ENCODE results near the gene TSSK3. TPM values are rescaled to one million over a fixed set of nuclear protein-coding genes. Genes with fewer than 3 reads are reported as not detected.

TSSK3 gene
- total RNA-seq, 2 donors from 2014 or later: 0.63 to 0.70 TPM

DNA sequence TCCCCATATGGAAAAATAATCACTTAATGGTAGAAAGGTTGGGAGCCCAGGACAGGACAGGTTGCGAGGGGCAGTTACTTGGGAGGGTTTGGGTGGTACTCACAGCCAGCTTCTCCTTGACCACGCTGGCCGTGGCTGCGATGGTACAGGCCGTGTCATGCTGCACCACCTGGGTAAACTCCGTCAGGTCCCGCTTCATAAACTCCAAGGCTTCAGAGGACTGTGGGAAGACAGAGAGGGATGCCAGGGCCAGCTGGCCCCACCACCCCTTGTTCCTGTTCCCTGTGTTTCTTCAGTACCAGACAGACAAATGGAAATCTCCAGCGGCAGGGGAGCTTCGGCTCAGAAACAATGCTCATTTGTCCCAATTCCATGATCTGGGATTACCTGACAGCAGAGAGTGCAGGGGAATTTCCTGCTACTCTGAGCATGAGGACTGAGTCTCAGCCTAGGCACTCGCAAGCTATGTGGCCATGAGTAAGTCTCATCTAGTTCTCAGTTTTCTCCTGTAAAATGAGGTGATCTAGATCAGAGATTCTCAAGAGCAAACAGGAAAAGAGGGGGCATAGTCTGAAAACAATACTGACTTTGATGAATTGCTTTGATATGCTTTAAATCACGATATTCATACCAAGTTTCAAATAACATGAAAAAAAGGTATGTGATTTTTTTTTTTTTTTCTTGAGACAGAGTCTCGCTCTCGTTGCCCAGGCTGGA, 24.5 kb downstream of the TSSK3 start:
- Histone ChIP-seq H3K9me3 (no peaks in the 10 kb centered on the region), H3K27ac (no peak overlapping the region), H3K27me3 (no peaks in the 10 kb centered on the region), H3K4me3 (no peak overlapping the region), H3K4me1 (peaks cover 0 to 13% of the 10 kb centered on the region in 2 donors), H3K36me3 (peaks cover 90% of the 10 kb centered on the region)
- TF ChIP-seq, protein P1, sequence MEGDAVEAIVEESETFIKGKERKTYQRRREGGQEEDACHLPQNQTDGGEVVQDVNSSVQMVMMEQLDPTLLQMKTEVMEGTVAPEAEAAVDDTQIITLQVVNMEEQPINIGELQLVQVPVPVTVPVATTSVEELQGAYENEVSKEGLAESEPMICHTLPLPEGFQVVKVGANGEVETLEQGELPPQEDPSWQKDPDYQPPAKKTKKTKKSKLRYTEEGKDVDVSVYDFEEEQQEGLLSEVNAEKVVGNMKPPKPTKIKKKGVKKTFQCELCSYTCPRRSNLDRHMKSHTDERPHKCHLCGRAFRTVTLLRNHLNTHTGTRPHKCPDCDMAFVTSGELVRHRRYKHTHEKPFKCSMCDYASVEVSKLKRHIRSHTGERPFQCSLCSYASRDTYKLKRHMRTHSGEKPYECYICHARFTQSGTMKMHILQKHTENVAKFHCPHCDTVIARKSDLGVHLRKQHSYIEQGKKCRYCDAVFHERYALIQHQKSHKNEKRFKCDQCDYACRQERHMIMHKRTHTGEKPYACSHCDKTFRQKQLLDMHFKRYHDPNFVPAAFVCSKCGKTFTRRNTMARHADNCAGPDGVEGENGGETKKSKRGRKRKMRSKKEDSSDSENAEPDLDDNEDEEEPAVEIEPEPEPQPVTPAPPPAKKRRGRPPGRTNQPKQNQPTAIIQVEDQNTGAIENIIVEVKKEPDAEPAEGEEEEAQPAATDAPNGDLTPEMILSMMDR (IDR thresholded peaks at IDR 0.05): no peak
- no peak for DNase-seq (ENCODE audit: low spot score)

DNA sequence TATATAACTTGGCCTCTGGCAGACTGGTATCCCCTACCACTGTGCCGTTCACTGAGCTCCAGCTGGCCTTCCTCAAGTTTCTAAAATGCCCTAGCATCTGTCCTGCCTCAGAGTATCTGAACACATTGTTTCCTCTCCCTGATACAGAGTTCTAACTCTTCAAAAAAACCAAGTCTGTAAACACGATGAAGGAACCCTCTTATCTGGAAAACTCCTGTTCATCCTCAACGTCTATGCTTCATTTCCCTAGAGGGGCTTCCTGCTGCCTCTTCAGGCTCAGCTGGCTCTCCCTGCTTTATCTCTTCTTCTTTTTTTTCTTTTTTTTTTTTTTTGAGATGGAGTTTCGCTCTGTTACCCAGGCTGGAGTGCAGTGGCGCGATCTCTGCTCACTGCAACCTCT, 26.3 kb downstream of the TSSK3 start:
- TF ChIP-seq, protein P1 (IDR thresholded peaks at IDR 0.05): no peak
- Histone ChIP-seq H3K4me3 (no peak overlapping the region), H3K36me3 (peaks cover 76% of the 10 kb centered on the region), H3K27ac (no peak overlapping the region), H3K4me1 (peaks cover 0 to 31% of the 10 kb centered on the region in 2 donors), H3K27me3 (no peaks in the 10 kb centered on the region), H3K9me3 (no peaks in the 10 kb centered on the region)
- no peak for DNase-seq (ENCODE audit: low spot score)

DNA sequence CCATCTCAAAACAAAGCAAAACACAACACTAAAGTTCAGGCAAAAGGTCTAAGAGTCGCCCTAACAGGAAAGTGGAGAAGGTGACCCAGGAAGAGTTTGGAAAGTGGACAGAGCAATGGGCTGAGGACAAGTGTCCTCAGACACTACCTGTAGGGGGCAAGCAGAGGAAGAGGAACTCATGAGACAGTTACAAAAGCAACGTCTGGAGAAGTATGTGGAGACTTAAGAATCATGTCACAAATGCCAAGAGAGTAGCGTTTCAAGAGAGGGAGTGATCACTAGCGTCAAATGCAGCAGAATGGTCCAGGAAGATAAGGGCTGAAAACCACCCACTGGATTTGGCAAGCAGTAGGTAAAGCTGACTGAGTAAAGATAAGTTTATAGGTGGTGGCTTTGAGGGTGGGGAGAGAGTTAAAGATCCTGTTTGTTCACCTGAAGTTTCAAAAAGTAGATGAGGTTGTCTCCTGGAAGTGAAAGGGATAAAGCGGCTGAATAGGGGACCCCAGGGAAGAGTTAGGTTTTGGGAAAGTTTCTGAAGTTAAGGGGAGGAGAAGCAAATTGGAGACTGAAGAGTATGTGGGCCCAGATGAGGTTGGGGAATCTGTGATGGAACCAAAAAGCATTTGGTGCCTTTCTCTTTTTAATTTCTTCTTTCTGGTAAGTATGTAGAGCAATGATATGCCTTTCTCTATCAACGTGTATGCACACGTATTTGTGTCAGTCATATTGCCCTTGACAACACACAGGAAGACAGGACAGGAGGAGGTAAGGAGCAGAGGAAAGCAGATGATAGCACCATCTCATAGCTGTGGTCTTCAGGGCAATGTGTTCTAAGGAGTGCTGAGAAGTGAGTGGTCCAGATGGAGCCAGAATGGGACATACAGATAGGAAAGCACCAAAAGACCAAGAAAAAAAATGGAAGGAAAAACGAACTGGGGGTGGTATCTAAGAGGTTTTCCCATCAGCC, 28.8 kb downstream of the TSSK3 start:
- no peaks in the 10 kb centered on the region for H3K9me3 ChIP-seq
- H3K27me3 ChIP-seq: no peaks in the 10 kb centered on the region
- no peak for DNase-seq (ENCODE audit: low spot score)
- TF ChIP-seq, protein P1 (IDR thresholded peaks at IDR 0.05): no peak
- H3K4me3 ChIP-seq: no peak overlapping the region
- H3K27ac ChIP-seq: no peak overlapping the region
- H3K4me1 ChIP-seq: peaks cover 0 to 40% of the 10 kb centered on the region in 2 donors
- peaks cover 51% of the 10 kb centered on the region for H3K36me3 ChIP-seq

DNA sequence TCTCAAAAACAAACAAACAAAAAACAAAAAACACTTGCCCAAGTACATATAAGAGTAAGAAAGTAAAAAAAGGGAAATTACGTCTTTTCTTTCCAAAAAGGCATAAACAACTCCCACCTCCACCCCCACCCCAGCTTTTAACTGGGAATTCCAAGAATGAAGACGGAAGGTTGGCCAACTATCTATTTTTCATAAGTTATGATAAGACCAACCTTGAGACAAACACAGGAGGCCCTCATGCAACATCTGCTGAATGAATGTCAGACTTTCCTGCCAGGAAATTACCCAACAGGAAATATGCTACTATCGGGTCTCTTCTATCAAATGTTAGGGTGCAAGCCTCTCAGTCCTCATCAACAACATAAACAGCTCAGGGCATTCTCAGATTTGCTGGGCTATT, 30.0 kb downstream of the TSSK3 start:
- H3K4me3 ChIP-seq: no peak overlapping the region
- TF ChIP-seq, protein P1 (IDR thresholded peaks at IDR 0.05): no peak
- H3K4me1 ChIP-seq: peaks cover 0 to 40% of the 10 kb centered on the region in 2 donors
- H3K27ac ChIP-seq: no peak overlapping the region
- H3K36me3 ChIP-seq: peaks cover 43% of the 10 kb centered on the region
- no peak for DNase-seq (ENCODE audit: low spot score)
- H3K27me3 ChIP-seq: no peaks in the 10 kb centered on the region
- H3K9me3 ChIP-seq: no peaks in the 10 kb centered on the region

DNA sequence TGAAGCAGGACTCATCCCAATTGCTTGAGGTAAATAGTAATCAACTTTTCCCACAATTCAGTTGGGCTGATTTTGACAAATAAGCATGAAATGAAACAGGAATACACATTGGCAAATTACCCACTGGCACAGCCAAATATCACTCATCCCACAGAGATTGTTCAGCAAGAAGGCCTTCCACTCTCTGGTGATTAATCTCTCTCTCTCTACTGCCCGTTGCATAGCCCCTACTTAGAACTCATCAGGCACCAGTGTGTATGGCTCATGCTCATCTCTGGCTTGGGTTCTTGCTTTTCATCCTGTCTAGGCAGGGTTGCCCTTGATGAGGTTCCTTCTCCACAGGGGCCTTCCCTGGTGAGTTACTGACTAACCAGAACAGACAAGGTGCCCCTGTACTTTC, 30.8 kb downstream of the TSSK3 start:
- H3K36me3 ChIP-seq: peaks cover 37% of the 10 kb centered on the region
- no peaks in the 10 kb centered on the region for H3K27me3 ChIP-seq
- no peak for DNase-seq (ENCODE audit: low spot score)
- H3K4me3 ChIP-seq: peak overlapping the region; percentile 57 to 83
- no peaks in the 10 kb centered on the region for H3K9me3 ChIP-seq
- TF ChIP-seq, protein P1 (IDR thresholded peaks at IDR 0.05): no peak
- peak overlapping the region in 1 of 2 donors; percentile 91 for H3K27ac ChIP-seq
- peaks cover 0 to 40% of the 10 kb centered on the region in 2 donors for H3K4me1 ChIP-seq
